Measurements from ENCODE around the gene BPIFB1.

Gene BPIFB1

GRCh38 chr20:33272155-33272873, 10.7 kb upstream of the BPIFB1 start:
- DNase-seq (ENCODE audit: insufficient read length, low spot score) (no peak), FAIRE-seq (no peak)

GRCh38 chr20:33273117-33273851, 9.7 kb upstream of the BPIFB1 start:
- FAIRE-seq (no peak), DNase-seq (ENCODE audit: insufficient read length, low spot score) (no peak)

GRCh38 chr20:33275215-33275614, 7.8 kb upstream of the BPIFB1 start:
- FAIRE-seq (no peak), DNase-seq (ENCODE audit: insufficient read length, low spot score) (no peak)

- FAIRE-seq (no peak), DNase-seq (ENCODE audit: insufficient read length, low spot score) (no peak)
These were observed 7.1 kb upstream of the BPIFB1 start for GRCh38 chr20:33275871-33276270.

- FAIRE-seq, result no peak
- DNase-seq (ENCODE audit: insufficient read length, low spot score), result no peak
These were observed 6.5 kb upstream of the BPIFB1 start for GRCh38 chr20:33276303-33277113.

- DNase-seq (ENCODE audit: insufficient read length, low spot score), result no peak
- FAIRE-seq, result no peak
These were observed 5.3 kb upstream of the BPIFB1 start for GRCh38 chr20:33277471-33278441.

- FAIRE-seq (no peak), DNase-seq (ENCODE audit: insufficient read length, low spot score) (no peak)
These were observed 4.3 kb upstream of the BPIFB1 start for GRCh38 chr20:33278700-33279099.

GRCh38 chr20:33279261-33279910, 3.6 kb upstream of the BPIFB1 start:
- DNase-seq (ENCODE audit: insufficient read length, low spot score) (no peak), FAIRE-seq (no peak)

- FAIRE-seq (no peak), DNase-seq (ENCODE audit: insufficient read length, low spot score) (no peak)
These were observed 2.9 kb upstream of the BPIFB1 start for GRCh38 chr20:33280000-33280680.

- no peak for FAIRE-seq
These were observed 2.2 kb upstream of the BPIFB1 start for GRCh38 chr20:33280775-33281174.

GRCh38 chr20:33281550-33282146, 1.4 kb upstream of the BPIFB1 start:
- FAIRE-seq (no peak), DNase-seq (ENCODE audit: insufficient read length, low spot score) (no peak)

More at GRCh38 chr20:33280775-33281174, 2.2 kb upstream of the BPIFB1 start:
- no peak for DNase-seq (ENCODE audit: insufficient read length, low spot score)

- DNase-seq (ENCODE audit: insufficient read length, low spot score) (no peak), FAIRE-seq (no peak)
These were observed 649 bp upstream of the BPIFB1 start for GRCh38 chr20:33282196-33282934.

GRCh38 chr20:33284284-33284683, 1.3 kb downstream of the BPIFB1 start:
- no peak for DNase-seq (ENCODE audit: insufficient read length, low spot score)
- no peak for FAIRE-seq

- DNase-seq (ENCODE audit: insufficient read length, low spot score), result no peak
- no peak for FAIRE-seq
These were observed 1.9 kb downstream of the BPIFB1 start for GRCh38 chr20:33284937-33285336.

- FAIRE-seq, result no peak
- DNase-seq (ENCODE audit: insufficient read length, low spot score), result no peak
These were observed 3.0 kb downstream of the BPIFB1 start for GRCh38 chr20:33285861-33286495.

GRCh38 chr20:33287884-33288283, 4.9 kb downstream of the BPIFB1 start:
- FAIRE-seq (no peak), DNase-seq (ENCODE audit: insufficient read length, low spot score) (no peak)

- no peak for FAIRE-seq
- no peak for DNase-seq (ENCODE audit: insufficient read length, low spot score)
These were observed 7.8 kb downstream of the BPIFB1 start for GRCh38 chr20:33290852-33291251.

- DNase-seq (ENCODE audit: insufficient read length, low spot score) (no peak), FAIRE-seq (no peak)
These were observed 8.4 kb downstream of the BPIFB1 start for GRCh38 chr20:33291416-33291815.

Data from GM19239 (cell line).